Measurements from ENCODE around the gene ZFYVE28.

Gene ZFYVE28

GRCh38 chr4:2304321-2304876 lies 114.0 kb downstream of the ZFYVE28 start:
- no peak for TF ChIP-seq CTCF (IDR thresholded peaks at IDR 0.05; ENCODE audit: control insufficient read depth, extremely low read depth, insufficient read depth)
- no peak overlapping the region for H3K4me3 ChIP-seq (ENCODE audit: low read depth, low read length)
- no peak for DNase-seq (ENCODE audit: low read depth)

GRCh38 chr4:2303686-2304320 lies 114.6 kb downstream of the ZFYVE28 start:
- TF ChIP-seq CTCF (IDR thresholded peaks at IDR 0.05; ENCODE audit: control insufficient read depth, extremely low read depth, insufficient read depth), result no peak
- no peak overlapping the region for H3K4me3 ChIP-seq (ENCODE audit: low read depth, low read length)
- no peak for DNase-seq (ENCODE audit: low read depth)

GRCh38 chr4:2303121-2303685 lies 115.2 kb downstream of the ZFYVE28 start:
- H3K4me3 ChIP-seq (ENCODE audit: low read depth, low read length), result no peak overlapping the region
- DNase-seq (ENCODE audit: low read depth), result no peak
- TF ChIP-seq CTCF (IDR thresholded peaks at IDR 0.05; ENCODE audit: control insufficient read depth, extremely low read depth, insufficient read depth), result no peak

GRCh38 chr4:2302387-2303119 lies 115.9 kb downstream of the ZFYVE28 start:
- DNase-seq (ENCODE audit: low read depth), result no peak
- H3K4me3 ChIP-seq (ENCODE audit: low read depth, low read length), result no peak overlapping the region
- TF ChIP-seq CTCF (IDR thresholded peaks at IDR 0.05; ENCODE audit: control insufficient read depth, extremely low read depth, insufficient read depth), result no peak

GRCh38 chr4:2301806-2302205 lies 116.6 kb downstream of the ZFYVE28 start:
- DNase-seq (ENCODE audit: low read depth), result no peak
- H3K4me3 ChIP-seq (ENCODE audit: low read depth, low read length), result no peak overlapping the region
- TF ChIP-seq CTCF (IDR thresholded peaks at IDR 0.05; ENCODE audit: control insufficient read depth, extremely low read depth, insufficient read depth), result no peak

- TF ChIP-seq CTCF (IDR thresholded peaks at IDR 0.05; ENCODE audit: control insufficient read depth, extremely low read depth, insufficient read depth), result no peak
- no peak overlapping the region for H3K4me3 ChIP-seq (ENCODE audit: low read depth, low read length)
- no peak for DNase-seq (ENCODE audit: low read depth)
These were observed 117.2 kb downstream of the ZFYVE28 start for GRCh38 chr4:2301225-2301642.

Measured in LNCaP clone FGC (cell line).